Measurements from ENCODE around the gene RAB11FIP4.

- TF ChIP-seq CTCF (IDR thresholded peaks at IDR 0.05) = no peak
- TF ChIP-seq EP300 (IDR thresholded peaks at IDR 0.05) = no peak
- no peak for TF ChIP-seq POLR2A (IDR thresholded peaks at IDR 0.05)
These were observed 132.6 kb downstream of the RAB11FIP4 start for GRCh38 chr17:31523862-31524730.
